Suprapubic skin (tissue), 4 donors: ENCODE data around the gene TBC1D4.

Experiments
- CTCF ChIP-seq, 2 donors: fragments of 200-600 bp in 1 of 2; fragments of 450-650 bp in 1 of 2; sonication (generic) in 1 of 2; IDR thresholded peaks; one replicate each; pipeline ENCODE4 v1.5.1; 2016 to 2019; ENCODE audit warnings: antibody characterized with exemption in 2 of 2, mild to moderate bottlenecking in 1 of 2, moderate library complexity in 1 of 2
- POLR2A ChIP-seq, 2 donors: fragments of 450-650 bp; IDR thresholded peaks; one replicate each; pipeline ENCODE4 v1.6.1; 2017; ENCODE audit warnings: antibody characterized with exemption in 2 of 2, mild to moderate bottlenecking in 2 of 2, moderate library complexity in 2 of 2
- POLR2AphosphoS5 ChIP-seq, 3 donors: sonication (generic); formaldehyde crosslinking; IDR thresholded peaks; one replicate each; pipeline ENCODE4 v1.6.1; 2017; ENCODE audit warnings: antibody characterized with exemption in 3 of 3

- TF ChIP-seq CTCF (IDR thresholded peaks at IDR 0.05) = no peak
- TF ChIP-seq POLR2A (IDR thresholded peaks at IDR 0.05) = no peak
- no peak for TF ChIP-seq POLR2AphosphoS5 (IDR thresholded peaks at IDR 0.05)
These were observed 40.0 kb upstream of the TBC1D4 start for GRCh38 chr13:75521956-75522355.
